Hepatocyte (in vitro differentiated cells): ENCODE results near the gene F2RL3.

Experiments used
- EZH2 ChIP-seq: fragments of 200-600 bp; sonication (generic); IDR thresholded peaks from 2 replicates; pipeline ENCODE4 v1.6.1; 2016; ENCODE audit warnings: antibody characterized with exemption, mild to moderate bottlenecking, borderline replicate concordance
- TF ChIP-seq, protein P1 (sequence below): fragments of 200-600 bp; sonication (generic); IDR thresholded peaks from 2 replicates; pipeline ENCODE4 v1.5.1; 2016; ENCODE audit warnings: antibody characterized with exemption, mild to moderate bottlenecking; ENCODE audit not compliant: poor library complexity

DNA sequence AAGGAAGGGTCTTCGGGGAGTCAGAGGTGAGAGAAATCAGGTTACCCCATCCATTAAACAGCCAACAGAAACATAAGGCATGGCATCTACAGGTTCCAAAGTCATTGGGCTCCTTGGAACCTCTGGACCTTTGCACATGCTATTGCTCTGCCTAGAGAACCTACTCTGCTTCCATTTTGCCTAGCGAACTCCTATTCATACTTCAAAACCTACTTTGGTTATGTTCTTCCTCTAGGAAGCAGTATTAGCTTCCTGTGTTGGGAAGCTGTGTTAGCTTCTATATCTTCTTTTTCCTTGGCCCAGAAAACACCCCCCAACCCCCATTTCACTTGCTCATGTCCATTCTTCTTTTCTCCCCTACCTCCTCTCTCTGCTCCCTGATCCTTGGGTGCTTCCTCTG is 39.6 kb downstream of the F2RL3 start:
- TF ChIP-seq, protein P1, sequence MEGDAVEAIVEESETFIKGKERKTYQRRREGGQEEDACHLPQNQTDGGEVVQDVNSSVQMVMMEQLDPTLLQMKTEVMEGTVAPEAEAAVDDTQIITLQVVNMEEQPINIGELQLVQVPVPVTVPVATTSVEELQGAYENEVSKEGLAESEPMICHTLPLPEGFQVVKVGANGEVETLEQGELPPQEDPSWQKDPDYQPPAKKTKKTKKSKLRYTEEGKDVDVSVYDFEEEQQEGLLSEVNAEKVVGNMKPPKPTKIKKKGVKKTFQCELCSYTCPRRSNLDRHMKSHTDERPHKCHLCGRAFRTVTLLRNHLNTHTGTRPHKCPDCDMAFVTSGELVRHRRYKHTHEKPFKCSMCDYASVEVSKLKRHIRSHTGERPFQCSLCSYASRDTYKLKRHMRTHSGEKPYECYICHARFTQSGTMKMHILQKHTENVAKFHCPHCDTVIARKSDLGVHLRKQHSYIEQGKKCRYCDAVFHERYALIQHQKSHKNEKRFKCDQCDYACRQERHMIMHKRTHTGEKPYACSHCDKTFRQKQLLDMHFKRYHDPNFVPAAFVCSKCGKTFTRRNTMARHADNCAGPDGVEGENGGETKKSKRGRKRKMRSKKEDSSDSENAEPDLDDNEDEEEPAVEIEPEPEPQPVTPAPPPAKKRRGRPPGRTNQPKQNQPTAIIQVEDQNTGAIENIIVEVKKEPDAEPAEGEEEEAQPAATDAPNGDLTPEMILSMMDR: no peak
- no peak for TF ChIP-seq EZH2
